ENCODE measurements around the gene FBLN5.
"Not testable (repeated sequence)": the region's sequence is repeated elsewhere in the genome, so short reads cannot be mapped to it uniquely, and the experiment has no call there.

The FBLN5 gene

GRCh38 chr14:91884664-91885063, 62.8 kb downstream of the FBLN5 start:
- DNase-seq (ENCODE audit: low read depth): no peak

GRCh38 chr14:91883753-91884152, 63.7 kb downstream of the FBLN5 start:
- no peak for DNase-seq (ENCODE audit: low read depth)

- DNase-seq (ENCODE audit: low read depth): no peak
These were observed 64.7 kb downstream of the FBLN5 start for GRCh38 chr14:91882776-91883175.

- DNase-seq (ENCODE audit: low read depth): no peak
These were observed 65.1 kb downstream of the FBLN5 start for GRCh38 chr14:91882369-91882768.

DNA sequence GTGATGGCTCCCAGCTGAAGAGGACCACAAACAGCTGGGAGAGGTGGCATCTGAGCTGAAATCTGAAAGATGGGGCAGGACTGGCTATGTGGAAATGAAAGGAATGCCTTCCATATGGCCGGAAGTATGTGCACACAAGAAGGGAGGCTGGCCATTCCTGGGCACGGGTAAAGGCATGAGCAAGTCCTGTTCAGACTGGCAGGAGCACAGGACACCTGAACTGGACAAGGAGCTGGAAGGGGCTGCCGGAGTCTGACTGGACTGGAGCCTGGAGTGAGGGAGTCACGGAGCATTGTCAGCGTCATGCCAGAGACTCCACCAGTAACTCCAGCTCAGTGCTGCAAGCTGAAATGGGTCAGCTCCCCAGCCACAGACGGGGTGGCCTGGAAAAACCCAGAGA, 68.3 kb downstream of the FBLN5 start:
- DNase-seq (ENCODE audit: low read depth): no peak

DNA sequence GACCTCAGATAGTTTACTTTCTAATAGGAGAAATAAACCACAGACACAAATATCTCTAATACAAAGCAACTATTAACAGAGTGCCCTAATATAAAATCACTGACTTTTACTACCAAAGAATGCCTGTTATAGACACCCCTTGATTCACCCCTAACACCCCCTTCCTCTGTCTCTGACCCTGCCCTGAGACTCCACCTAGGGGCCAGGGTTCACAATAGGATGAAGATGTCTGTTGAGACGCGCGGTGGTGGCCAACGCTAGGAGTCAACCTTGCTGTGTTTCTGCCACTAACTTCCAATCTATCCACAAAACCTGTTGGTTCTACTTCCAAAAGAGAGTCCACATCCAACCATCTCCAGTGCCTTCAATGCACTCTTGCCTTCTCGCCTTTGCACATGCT, 69.2 kb downstream of the FBLN5 start:
- no peak for DNase-seq (ENCODE audit: low read depth)

GRCh38 chr14:91877376-91877915, 70.0 kb downstream of the FBLN5 start:
- no peak for DNase-seq (ENCODE audit: low read depth)

GRCh38 chr14:91876492-91876891, 71.0 kb downstream of the FBLN5 start:
- DNase-seq (ENCODE audit: low read depth): no peak

DNA sequence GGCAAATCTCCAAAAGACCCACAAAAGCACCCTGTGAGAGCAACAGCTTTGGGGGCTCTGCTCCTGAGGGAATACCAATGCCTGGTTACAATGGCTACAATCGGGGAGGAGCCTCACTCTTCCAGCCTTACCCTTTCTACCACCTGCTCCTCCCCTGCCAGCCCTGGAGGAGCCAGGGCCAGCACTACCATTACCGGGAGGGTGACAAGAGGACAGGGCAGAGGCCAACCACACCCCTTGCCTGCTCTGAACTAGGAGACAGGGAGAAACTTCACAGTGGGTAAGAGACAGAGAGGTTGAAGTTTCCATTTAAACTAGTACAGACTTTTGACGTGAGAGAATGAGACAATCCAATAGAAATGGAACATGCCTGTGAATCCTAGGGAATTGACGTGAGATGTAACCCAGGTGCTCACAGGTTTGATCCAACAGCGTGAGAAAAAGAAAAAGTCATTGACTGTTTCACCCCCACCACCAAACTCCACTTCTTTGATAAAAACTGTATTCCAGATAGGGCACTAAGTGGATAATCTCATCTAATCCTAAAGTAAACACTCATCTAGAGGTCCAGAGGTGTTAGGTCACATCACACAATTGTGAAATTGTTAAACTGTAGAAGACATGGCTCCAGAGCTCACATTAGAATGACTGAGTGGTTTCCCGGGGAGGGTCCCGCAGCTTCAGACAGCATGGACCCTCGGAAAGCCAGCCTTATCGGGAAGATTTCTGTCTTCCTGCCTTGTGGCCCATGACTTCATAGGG, 71.8 kb downstream of the FBLN5 start:
- DNase-seq (ENCODE audit: low read depth): no peak

- DNase-seq (ENCODE audit: low read depth): no peak
These were observed 73.8 kb downstream of the FBLN5 start for GRCh38 chr14:91873471-91874415.

DNA sequence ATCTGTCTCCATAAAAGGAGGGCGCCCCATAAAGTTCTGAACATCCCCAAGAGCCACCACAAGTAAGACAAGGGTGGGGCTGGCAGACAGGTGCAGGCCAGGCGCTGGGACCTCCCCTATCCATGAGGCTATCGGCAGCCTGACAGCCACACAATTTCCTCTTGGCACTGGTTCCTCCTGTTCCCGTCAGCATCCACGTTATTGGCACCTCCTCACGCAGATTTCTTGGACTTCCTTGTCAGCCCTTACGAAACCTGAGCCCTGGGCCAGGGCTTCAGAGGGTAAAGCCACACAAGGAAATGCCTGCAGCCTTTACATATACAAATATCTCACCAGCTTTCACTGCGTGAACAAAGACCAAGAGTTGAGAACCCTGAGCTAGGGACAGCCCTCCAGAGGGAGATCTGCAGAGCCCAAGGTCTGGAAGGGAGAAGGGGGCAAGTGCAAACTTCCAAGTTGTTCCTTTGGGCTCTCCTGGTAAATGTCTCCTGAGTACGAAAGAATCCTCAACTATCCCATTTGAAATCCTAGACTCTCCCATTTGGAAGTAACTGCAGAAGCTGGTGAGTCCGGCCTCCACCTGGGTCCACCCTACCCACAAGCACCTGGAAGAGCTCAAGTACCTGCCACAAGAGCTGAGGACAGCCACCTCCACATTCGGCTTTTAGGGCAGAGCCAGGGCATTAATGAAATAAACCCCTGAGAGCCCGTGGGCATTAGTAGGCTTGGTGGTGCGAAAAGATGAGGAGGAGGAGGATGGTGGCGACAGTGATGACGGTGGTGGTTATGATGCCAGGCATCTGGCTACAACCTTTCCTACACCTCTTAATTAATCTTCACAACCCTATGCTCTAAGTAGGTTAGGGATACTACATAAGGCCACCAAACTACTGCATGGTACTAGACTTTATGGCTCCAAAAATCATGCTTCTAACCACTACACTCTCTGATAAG, 74.7 kb downstream of the FBLN5 start:
- DNase-seq (ENCODE audit: low read depth): no peak

- DNase-seq (ENCODE audit: low read depth): no peak
These were observed 75.4 kb downstream of the FBLN5 start for GRCh38 chr14:91872011-91872501.

- not testable (repeated sequence) for DNase-seq (ENCODE audit: low read depth)
These were observed 76.1 kb downstream of the FBLN5 start for GRCh38 chr14:91871401-91871800.

- DNase-seq (ENCODE audit: low read depth): no peak
These were observed 76.6 kb downstream of the FBLN5 start for GRCh38 chr14:91870890-91871289.

- DNase-seq (ENCODE audit: low read depth): no peak
These were observed 77.5 kb downstream of the FBLN5 start for GRCh38 chr14:91870001-91870400.

GRCh38 chr14:91869556-91869955, 77.9 kb downstream of the FBLN5 start:
- no peak for DNase-seq (ENCODE audit: low read depth)

GRCh38 chr14:91867316-91867988, 80.0 kb downstream of the FBLN5 start, which contains the start of gene TC2N:
Gene TC2N (minus strand): TSS chr14:91867536. CDS start chr14:91813769, 53,767 bp downstream.
- DNase-seq (ENCODE audit: low read depth): no peak

GRCh38 chr14:91866511-91867295, 80.8 kb downstream of the FBLN5 start:
- DNase-seq (ENCODE audit: low read depth): no peak

DNA sequence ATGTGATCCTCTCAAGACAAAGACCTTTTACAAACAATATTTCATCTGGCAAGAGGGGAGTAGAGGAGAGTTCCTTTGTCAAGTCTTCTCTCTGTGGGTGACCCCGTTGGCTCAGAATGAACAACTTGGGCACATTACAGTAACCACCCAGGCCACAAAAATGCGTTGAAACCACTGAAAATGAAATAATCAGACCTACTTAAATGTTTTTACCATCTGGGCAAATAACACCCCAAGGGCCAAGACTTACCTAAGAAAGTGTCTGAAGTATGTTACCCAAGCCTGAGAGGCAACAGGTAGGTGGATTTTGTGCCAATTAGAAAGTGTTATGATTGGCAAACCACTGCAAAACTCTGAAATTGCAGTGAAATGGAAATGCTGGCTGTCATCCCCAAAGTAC, 81.4 kb downstream of the FBLN5 start:
- DNase-seq (ENCODE audit: low read depth): no peak

DNA sequence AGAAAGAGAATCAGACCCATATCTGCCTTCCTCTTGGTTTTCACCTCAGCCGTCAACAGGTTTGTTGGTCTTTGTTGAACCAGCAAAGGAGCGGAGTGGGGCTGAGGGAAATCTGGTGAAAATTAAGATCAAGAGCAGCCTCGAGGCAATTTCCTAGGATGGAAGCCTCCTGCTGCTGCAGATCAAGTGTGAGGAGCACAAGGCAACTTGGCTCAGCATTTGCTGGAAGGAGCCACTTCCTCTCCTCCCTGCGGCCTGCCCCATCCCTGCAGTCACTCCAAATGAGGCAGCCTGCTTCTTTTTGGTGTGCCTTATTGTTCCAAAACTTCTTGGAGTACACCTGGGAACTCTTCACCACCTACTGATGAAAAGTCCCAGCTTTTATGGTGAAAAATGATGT, 85.1 kb downstream of the FBLN5 start:
- no peak for DNase-seq (ENCODE audit: low read depth)
